Activated CD8-positive, alpha-beta memory T cell treated with anti-CD3 and anti-CD28 coated beads for 48 hours (primary cell): ENCODE results near the gene MARK1.

Experiments used
- DNase-seq, 3 experiments: peaks; one replicate each; pipeline ENCODE4 v3.0.0-alpha.2; 2020; ENCODE audit warnings: low read depth in 2 of 3, low spot score in 2 of 3

MARK1 gene

GRCh38 chr1:220708936-220709801, 181.2 kb downstream of the MARK1 start:
- DNase-seq = no peak

GRCh38 chr1:220710333-220710732, 182.4 kb downstream of the MARK1 start:
- no peak for DNase-seq

- no peak for DNase-seq
Observed at GRCh38 chr1:220711056-220711809, 183.3 kb downstream of the MARK1 start.
